H1 (cell line): ENCODE measurements around the gene APOL3. TPM values are rescaled to one million over a fixed set of nuclear protein-coding genes. Genes with fewer than 3 reads are reported as not detected.

ENCODE experiments used
- CTCF ChIA-PET: fragments of 300-600 bp; sonication (Branson Sonifier 250); formaldehyde crosslinking; loops from one replicate; lab custom pipeline; 2021; ENCODE audit not compliant: partially characterized antibody; lab: Charles Lee
- POLR2A ChIA-PET: fragments of 300-600 bp; sonication (Branson Sonifier 250); formaldehyde crosslinking; loops from one replicate; lab custom pipeline; 2021; ENCODE audit warnings: inconsistent platforms; ENCODE audit not compliant: partially characterized antibody; lab: Charles Lee
- DNase-seq, 2 experiments: peaks; one replicate each; pipeline versions ENCODE4 v3.0.0 to v3.0.0-alpha.2; 2010 to 2022; ENCODE audit warnings: low spot score in 2 of 2, low read depth in 1 of 2, mixed read lengths in 1 of 2
- FAIRE-seq: peaks from 2 replicates; lab custom pipeline; 2011; peaks lifted over from hg19 to GRCh38; lab: Jason Lieb, UNC
- H2AFZ ChIP-seq: 2 replicates; pipeline ENCODE4 v1.8.1; 2012; ENCODE audit warnings: low read length, inconsistent platforms
- H2AK5ac ChIP-seq: 2 replicates; pipeline ENCODE4 v1.6.1; 2013; ENCODE audit warnings: low read depth, low read length
- H2BK120ac ChIP-seq: replicated peaks from 2 replicates; pipeline ENCODE3; 2013; ENCODE audit warnings: low read depth, low read length, inconsistent platforms
- H2BK12ac ChIP-seq: 2 replicates; pipeline ENCODE4 v1.6.1; 2013; ENCODE audit warnings: low read depth, low read length
- H2BK15ac ChIP-seq: 2 replicates; pipeline ENCODE4 v1.6.1; 2013; ENCODE audit warnings: low read length
- H2BK20ac ChIP-seq: 2 replicates; pipeline ENCODE4 v1.6.1; 2013; ENCODE audit warnings: low read length
- H2BK5ac ChIP-seq: 2 replicates; pipeline ENCODE4 v1.6.1; 2013; ENCODE audit warnings: low read depth, low read length
- H3K14ac ChIP-seq: 2 replicates; pipeline ENCODE4 v1.6.1; 2013; ENCODE audit warnings: inconsistent platforms; ENCODE audit not compliant: insufficient read length
- H3K18ac ChIP-seq: 2 replicates; pipeline ENCODE4 v1.6.1; 2013; ENCODE audit warnings: low read length; ENCODE audit errors: extremely low read depth
- H3K23ac ChIP-seq: 2 replicates; pipeline ENCODE4 v1.6.1; 2013; ENCODE audit warnings: inconsistent platforms; ENCODE audit not compliant: insufficient read length
- H3K23me2 ChIP-seq: 2 replicates; pipeline ENCODE4 v1.6.1; 2013; ENCODE audit warnings: low read depth, low read length
- H3K27ac ChIP-seq: 2 replicates; pipeline ENCODE4 v1.6.1; 2011; ENCODE audit warnings: low read depth, low read length, inconsistent platforms
- H3K27me3 ChIP-seq, 4 experiments: replicated peaks in 1 of 4; 1 replicate in 1 of 4; 2 replicates in 3 of 4; pipeline versions ENCODE4 v1.6.1 to v1.8.1; 2011 to 2013; ENCODE audit warnings: low read length in 3 of 4, mild to moderate bottlenecking in 3 of 4, inconsistent platforms in 2 of 4, mixed read lengths in 2 of 4, moderate library complexity in 1 of 4; ENCODE audit not compliant: control insufficient read depth in 3 of 4, insufficient read depth in 3 of 4; ENCODE audit errors: extremely low read depth in 1 of 4
- H3K36me3 ChIP-seq, 4 experiments: 2 replicates each; pipeline versions ENCODE4 v1.6.1 to v1.8.1; 2011 to 2013; ENCODE audit warnings: mild to moderate bottlenecking in 4 of 4, low read length in 3 of 4, moderate library complexity in 2 of 4, control low read depth in 1 of 4, inconsistent platforms in 1 of 4; ENCODE audit not compliant: insufficient read depth in 4 of 4, control insufficient read depth in 2 of 4
- H3K4ac ChIP-seq: replicated peaks from 2 replicates; pipeline ENCODE3; 2013; ENCODE audit warnings: low read length, low read depth, mixed read lengths, inconsistent platforms; ENCODE audit not compliant: insufficient read length
- H3K4me1 ChIP-seq, 4 experiments: replicated peaks in 1 of 4; 1 replicate in 1 of 4; 2 replicates in 3 of 4; pipeline versions ENCODE4 v1.6.1 to v1.8.1; 2011 to 2013; ENCODE audit warnings: low read length in 3 of 4, inconsistent platforms in 2 of 4, mixed read lengths in 1 of 4; ENCODE audit not compliant: insufficient read depth in 4 of 4, control insufficient read depth in 3 of 4
- H3K4me2 ChIP-seq, 2 experiments: 2 replicates each; pipeline versions ENCODE4 v1.6.1 to v1.8.1; 2011 to 2013; ENCODE audit warnings: low read depth in 2 of 2, low read length in 2 of 2, control low read depth in 1 of 2, inconsistent platforms in 1 of 2, mild to moderate bottlenecking in 1 of 2; ENCODE audit not compliant: insufficient read depth in 1 of 2
- H3K4me3 ChIP-seq, 4 experiments: fragments of 200-600, 300-600 bp in 1 of 4; sonication (generic), shearing (Covaris generic), sonication (Bioruptor Twin) in 1 of 4; 2 replicates each; pipeline versions ENCODE4 v1.5.1 to v1.8.1; 2011 to 2016; ENCODE audit warnings: low read length in 4 of 4, low read depth in 3 of 4, control low read depth in 2 of 4, inconsistent platforms in 2 of 4, mild to moderate bottlenecking in 2 of 4, mixed read lengths in 1 of 4, moderate library complexity in 1 of 4; ENCODE audit not compliant: insufficient read depth in 2 of 4; ENCODE audit errors: extremely low read depth in 1 of 4
- H3K56ac ChIP-seq: replicated peaks from 2 replicates; pipeline ENCODE3; 2013; ENCODE audit warnings: low read depth, mild to moderate bottlenecking, mixed read lengths, low read length, inconsistent platforms; ENCODE audit not compliant: insufficient read length
- H3K79me1 ChIP-seq: 2 replicates; pipeline ENCODE4 v1.6.1; 2013; ENCODE audit warnings: low read depth, low read length, control low read depth
- H3K79me2 ChIP-seq, 2 experiments: 2 replicates each; pipeline versions ENCODE4 v1.6.1 to v1.8.1; 2012 to 2013; ENCODE audit warnings: low read length in 2 of 2, mild to moderate bottlenecking in 2 of 2, inconsistent platforms in 1 of 2; ENCODE audit not compliant: insufficient read depth in 2 of 2, control insufficient read depth in 1 of 2
- H3K9ac ChIP-seq, 4 experiments: replicated peaks in 1 of 4; 1 replicate in 1 of 4; 2 replicates in 3 of 4; pipeline versions ENCODE4 v1.6.1 to v1.8.1; 2011 to 2013; ENCODE audit warnings: low read depth in 3 of 4, low read length in 3 of 4, control low read depth in 2 of 4, mild to moderate bottlenecking in 2 of 4, moderate library complexity in 2 of 4, inconsistent platforms in 1 of 4; ENCODE audit errors: extremely low read depth in 1 of 4
- H3K9me3 ChIP-seq, 2 experiments: 2 replicates each; pipeline versions ENCODE4 v1.6.1 to v1.8.1; 2012 to 2013; ENCODE audit warnings: mild to moderate bottlenecking in 2 of 2, moderate library complexity in 2 of 2, control low read depth in 1 of 2, inconsistent platforms in 1 of 2, low read depth in 1 of 2, low read length in 1 of 2, mixed read lengths in 1 of 2; ENCODE audit not compliant: insufficient read depth in 2 of 2
- H4K20me1 ChIP-seq, 2 experiments: replicated peaks in 1 of 2; 2 replicates each; pipeline versions ENCODE3 to v1.8.1; 2011 to 2013; ENCODE audit warnings: inconsistent platforms in 2 of 2, low read length in 2 of 2, mild to moderate bottlenecking in 1 of 2; ENCODE audit not compliant: insufficient read depth in 2 of 2, control insufficient read depth in 1 of 2
- H4K5ac ChIP-seq: 2 replicates; pipeline ENCODE4 v1.6.1; 2013; ENCODE audit warnings: low read length, low read depth, mixed read lengths, inconsistent platforms; ENCODE audit not compliant: insufficient read length
- H4K8ac ChIP-seq: 2 replicates; pipeline ENCODE4 v1.8.0; 2013; ENCODE audit warnings: mild to moderate bottlenecking, moderate library complexity, low read length, inconsistent platforms; ENCODE audit not compliant: insufficient read depth; ENCODE audit errors: extremely low read depth
- H4K91ac ChIP-seq: replicated peaks from 2 replicates; pipeline ENCODE3; 2013; ENCODE audit warnings: low read length, mixed read lengths, inconsistent platforms; ENCODE audit not compliant: insufficient read length
- ASH2L ChIP-seq: fragments of 200-600, 300-600 bp; sonication (generic); IDR thresholded peaks from one replicate; pipeline ENCODE4 v1.7.1; 2017; ENCODE audit warnings: low read length
- E2F6 ChIP-seq: IDR thresholded peaks from 2 replicates; pipeline ENCODE4 v1.6.1; 2012; ENCODE audit warnings: inconsistent platforms
- EZH2 ChIP-seq: fragments of 200-600 bp; sonication (generic); IDR thresholded peaks from 2 replicates; pipeline ENCODE4 v1.7.1; 2012; ENCODE audit warnings: low read depth, mild to moderate bottlenecking, moderate library complexity, low read length, inconsistent platforms; ENCODE audit not compliant: severe bottlenecking
- NRF1 ChIP-seq: IDR thresholded peaks from 2 replicates; pipeline ENCODE4 v1.6.1; 2011; ENCODE audit warnings: mild to moderate bottlenecking, low read depth, low read length, improper control_type of control experiment
- PHF8 ChIP-seq: fragments of 200-600 bp; sonication (generic); conservative IDR thresholded peaks from 2 replicates; pipeline ENCODE4 v1.7.1; 2012; ENCODE audit warnings: low read depth, mild to moderate bottlenecking, inconsistent platforms, low read length, moderate library complexity
- SP4 ChIP-seq: IDR thresholded peaks from 2 replicates; pipeline ENCODE4 v1.6.1; 2012; ENCODE audit warnings: low read length, inconsistent platforms
- WGBS, 2 experiments: shearing (Covaris generic) in 1 of 2; methylation state at CpG; one replicate each; pipeline versions ENCODE4 v1.1.6 to v1.1.7; 2013 to 2015; ENCODE audit warnings: low lambda C conversion rate in 2 of 2, mixed read lengths in 2 of 2, inconsistent platforms in 1 of 2, low coverage in 1 of 2, missing lambda C conversion rate in 1 of 2; ENCODE audit not compliant: insufficient replicate concordance in 2 of 2, insufficient coverage in 1 of 2, insufficient read length in 1 of 2; ENCODE audit errors: extremely low coverage in 1 of 2, missing lambda C conversion rate in 1 of 2; 5-methylcytosine and 5-hydroxymethylcytosine counted together
- polyA plus RNA-seq, 7 experiments: library from polyadenylated mRNA; depleted of rRNA in 3 of 7; stranded (reverse) in 5 of 7; unstranded in 2 of 7; fragments of >200 nt in 5 of 7; fragments of 200-250 nt in 2 of 7; gene quantifications; 1 replicate in 5 of 7; 2 replicates in 1 of 7; 4 replicates in 1 of 7; pipeline versions ENCODE4 v1.2.1 to v1.2.3, GENCODE V29; 2011 to 2013; ENCODE audit warnings: missing spikeins in 2 of 7, mixed read lengths in 2 of 7
- total RNA-seq: library from RNA; stranded (reverse); fragmentation: NEBNext Ultra II Directional; extraction: Animal tissue kit (Norgen Biotek cat#: 25700); gene quantifications from 2 replicates; pipeline ENCODE4 v1.2.1, GENCODE V29; 2021

The APOL3 gene
- total and polyA plus RNA-seq, 2 of the 8 experiments (the other 6 are each of a cell fraction or from before 2014, with no cell fraction given): 0.12 TPM; not detected in 1

- no peaks in the 10 kb centered on the region for H3K79me2 ChIP-seq
Observed at GRCh38 chr22:36177160-36177559, 16.6 kb upstream of the APOL3 start.

More at GRCh38 chr22:36177160-36177559, 16.6 kb upstream of the APOL3 start:
- POLR2A ChIA-PET: no interaction called here
- Histone ChIP-seq H3K36me3 (no peaks in the 10 kb centered on the region), H3K18ac (no peak overlapping the region), H3K9ac (no peak overlapping the region), H3K4me2 (no peak overlapping the region), H3K4me3 (no peak overlapping the region), H3K56ac (no peak overlapping the region), H2BK5ac (no peak overlapping the region), H2BK120ac (no peak overlapping the region), H3K4ac (no peak overlapping the region), H3K27ac (no peak overlapping the region), H3K4me1 (no peaks in the 10 kb centered on the region), H2AK5ac (no peak overlapping the region), H3K23me2 (no peaks in the 10 kb centered on the region), H2BK15ac (no peak overlapping the region), H2BK20ac (no peak overlapping the region), H3K79me1 (no peaks in the 10 kb centered on the region), H3K27me3 (peaks cover 0 to 1% (median 0%) of the 10 kb centered on the region in 4 experiments; a peak in 2 of 7 replicates), H2BK12ac (no peak overlapping the region), H4K5ac (no peak overlapping the region), H4K8ac (no peak overlapping the region), H3K14ac (no peak overlapping the region), H4K91ac (no peak overlapping the region), H2AFZ (no peak overlapping the region), H3K23ac (no peak overlapping the region), H3K9me3 (no peaks in the 10 kb centered on the region), H4K20me1 (no peaks in the 10 kb centered on the region)
- DNase-seq (no peak), FAIRE-seq (no peak)
- WGBS, 2 experiments: 85% methylated on average over 3 of the region's 3 CpGs; no CpG with 5 or more reads in 1 of the 2 experiments
- CTCF ChIA-PET: interaction anchor here (1.3 to 8.1 kb wide), 5 partner anchors 9 to 521 kb away, joined by 3 to 86 read pairs (median 4); no protein-coding TSS in a partner anchor
- TF ChIP-seq PHF8 (no peak), SP4 (no peak), E2F6 (no peak), EZH2 (no peak), NRF1 (no peak), ASH2L (no peak)
